ENCODE measurements around the gene HTRA3.
A peak's percentile ranks its signal among the peaks of the same experiment; 100 is the strongest.

Gene HTRA3

GRCh38 chr4:8225706-8226443, 43.7 kb upstream of the HTRA3 start:
- H3K79me2 ChIP-seq (ENCODE audit: low read length), result peaks cover 5% of the 10 kb centered on the region
- no peaks in the 10 kb centered on the region for H3K9me3 ChIP-seq (ENCODE audit: insufficient read depth, low read length)
- no peak overlapping the region for H3K9ac ChIP-seq (ENCODE audit: low read length)
- H3K27me3 ChIP-seq (ENCODE audit: low read depth, low read length), result no peaks in the 10 kb centered on the region
- H3K27ac ChIP-seq (ENCODE audit: low read length), result no peak overlapping the region
- H3K4me2 ChIP-seq (ENCODE audit: low read length), result no peak overlapping the region
- H3K4me3 ChIP-seq (ENCODE audit: low read length), result no peak overlapping the region
- TF ChIP-seq EZH2phosphoT487 (IDR thresholded peaks at IDR 0.05; ENCODE audit: low read depth) (no peak), CTCF (IDR thresholded peaks at IDR 0.05; ENCODE audit: low read depth, low read length) (no peak)
- peaks cover 13% of the 10 kb centered on the region for H3K36me3 ChIP-seq (replicated peaks; ENCODE audit: low read depth, low read length)
- H3K4me1 ChIP-seq (ENCODE audit: low read length), result peaks cover 46% of the 10 kb centered on the region
- no peak overlapping the region for H2AFZ ChIP-seq (ENCODE audit: low read depth, low read length)
- H4K20me1 ChIP-seq (ENCODE audit: insufficient read depth, low read length), result no peaks in the 10 kb centered on the region

DNA sequence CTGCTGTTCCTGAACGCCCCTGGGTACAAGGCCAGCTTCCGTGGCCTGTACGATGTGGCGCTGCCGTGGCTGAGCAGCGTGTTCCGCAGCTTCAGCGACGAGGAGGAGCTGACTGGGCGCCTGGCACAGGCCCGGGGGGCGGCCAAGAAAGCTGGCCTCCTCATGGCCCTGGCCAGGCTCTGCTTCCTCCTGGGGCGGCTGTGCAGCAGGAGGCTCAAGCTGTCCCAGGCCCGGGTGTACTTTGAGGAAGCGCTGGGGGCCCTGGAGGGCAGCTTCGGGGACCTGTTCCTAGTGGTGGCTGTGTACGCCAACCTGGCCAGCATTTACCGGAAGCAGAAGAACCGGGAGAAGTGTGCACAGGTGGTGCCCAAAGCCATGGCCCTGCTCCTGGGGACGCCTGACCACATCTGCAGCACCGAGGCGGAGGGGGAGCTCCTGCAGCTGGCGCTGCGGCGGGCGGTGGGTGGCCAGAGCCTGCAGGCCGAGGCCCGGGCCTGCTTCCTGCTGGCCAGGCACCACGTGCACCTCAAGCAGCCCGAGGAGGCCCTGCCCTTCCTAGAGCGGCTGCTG, 42.3 kb upstream of the HTRA3 start:
- H3K4me3 ChIP-seq (ENCODE audit: low read length), result no peak overlapping the region
- H4K20me1 ChIP-seq (ENCODE audit: insufficient read depth, low read length), result no peaks in the 10 kb centered on the region
- H3K4me2 ChIP-seq (ENCODE audit: low read length), result no peak overlapping the region
- peaks cover 36% of the 10 kb centered on the region for H3K4me1 ChIP-seq (ENCODE audit: low read length)
- no peaks in the 10 kb centered on the region for H3K9me3 ChIP-seq (ENCODE audit: insufficient read depth, low read length)
- peaks cover 10% of the 10 kb centered on the region for H3K79me2 ChIP-seq (ENCODE audit: low read length)
- H3K36me3 ChIP-seq (replicated peaks; ENCODE audit: low read depth, low read length), result peaks cover 12% of the 10 kb centered on the region
- H3K9ac ChIP-seq (ENCODE audit: low read length), result no peak overlapping the region
- H3K27ac ChIP-seq (ENCODE audit: low read length), result no peak overlapping the region
- no peak overlapping the region for H2AFZ ChIP-seq (ENCODE audit: low read depth, low read length)
- TF ChIP-seq EZH2phosphoT487 (IDR thresholded peaks at IDR 0.05; ENCODE audit: low read depth) (no peak), CTCF (IDR thresholded peaks at IDR 0.05; ENCODE audit: low read depth, low read length) (no peak)
- no peaks in the 10 kb centered on the region for H3K27me3 ChIP-seq (ENCODE audit: low read depth, low read length)

- H2AFZ ChIP-seq (ENCODE audit: low read depth, low read length), result no peak overlapping the region
- H3K27me3 ChIP-seq (ENCODE audit: low read depth, low read length), result no peaks in the 10 kb centered on the region
- no peaks in the 10 kb centered on the region for H4K20me1 ChIP-seq (ENCODE audit: insufficient read depth, low read length)
- H3K27ac ChIP-seq (ENCODE audit: low read length), result peak overlapping the region; percentile 79
- peak overlapping the region; percentile 48; the same call in 1 of the 2 replicates for H3K9ac ChIP-seq (ENCODE audit: low read length)
- H3K4me1 ChIP-seq (ENCODE audit: low read length), result peaks cover 36% of the 10 kb centered on the region
- H3K4me2 ChIP-seq (ENCODE audit: low read length), result peak overlapping the region; percentile 54
- H3K36me3 ChIP-seq (replicated peaks; ENCODE audit: low read depth, low read length), result peaks cover 12% of the 10 kb centered on the region
- no peaks in the 10 kb centered on the region for H3K9me3 ChIP-seq (ENCODE audit: insufficient read depth, low read length)
- no peak overlapping the region for H3K4me3 ChIP-seq (ENCODE audit: low read length)
- TF ChIP-seq EZH2phosphoT487 (IDR thresholded peaks at IDR 0.05; ENCODE audit: low read depth) (no peak), CTCF (IDR thresholded peaks at IDR 0.05; ENCODE audit: low read depth, low read length) (no peak)
- peaks cover 10% of the 10 kb centered on the region for H3K79me2 ChIP-seq (ENCODE audit: low read length)
Observed at GRCh38 chr4:8227771-8228318, 41.7 kb upstream of the HTRA3 start.
